H1 (cell line): ENCODE data around the gene DAGLA. TPM values are rescaled to one million over a fixed set of nuclear protein-coding genes. Genes with fewer than 3 reads are reported as not detected.

Experiments used
- CTCF ChIA-PET: fragments of 300-600 bp; sonication (Branson Sonifier 250); formaldehyde crosslinking; loops from one replicate; lab custom pipeline; 2021; ENCODE audit not compliant: partially characterized antibody; lab: Charles Lee
- POLR2A ChIA-PET: fragments of 300-600 bp; sonication (Branson Sonifier 250); formaldehyde crosslinking; loops from one replicate; lab custom pipeline; 2021; ENCODE audit warnings: inconsistent platforms; ENCODE audit not compliant: partially characterized antibody; lab: Charles Lee
- DNase-seq, 2 experiments: peaks; one replicate each; pipeline versions ENCODE4 v3.0.0 to v3.0.0-alpha.2; 2010 to 2022; ENCODE audit warnings: low spot score in 2 of 2, low read depth in 1 of 2, mixed read lengths in 1 of 2
- FAIRE-seq: peaks from 2 replicates; lab custom pipeline; 2011; peaks lifted over from hg19 to GRCh38; lab: Jason Lieb, UNC
- H2AFZ ChIP-seq: 2 replicates; pipeline ENCODE4 v1.8.1; 2012; ENCODE audit warnings: low read length, inconsistent platforms
- H2AK5ac ChIP-seq: 2 replicates; pipeline ENCODE4 v1.6.1; 2013; ENCODE audit warnings: low read depth, low read length
- H2BK120ac ChIP-seq: replicated peaks from 2 replicates; pipeline ENCODE3; 2013; ENCODE audit warnings: low read depth, low read length, inconsistent platforms
- H2BK12ac ChIP-seq: 2 replicates; pipeline ENCODE4 v1.6.1; 2013; ENCODE audit warnings: low read depth, low read length
- H2BK15ac ChIP-seq: 2 replicates; pipeline ENCODE4 v1.6.1; 2013; ENCODE audit warnings: low read length
- H2BK20ac ChIP-seq: 2 replicates; pipeline ENCODE4 v1.6.1; 2013; ENCODE audit warnings: low read length
- H2BK5ac ChIP-seq: 2 replicates; pipeline ENCODE4 v1.6.1; 2013; ENCODE audit warnings: low read depth, low read length
- H3K14ac ChIP-seq: 2 replicates; pipeline ENCODE4 v1.6.1; 2013; ENCODE audit warnings: inconsistent platforms; ENCODE audit not compliant: insufficient read length
- H3K18ac ChIP-seq: 2 replicates; pipeline ENCODE4 v1.6.1; 2013; ENCODE audit warnings: low read length; ENCODE audit errors: extremely low read depth
- H3K23ac ChIP-seq: 2 replicates; pipeline ENCODE4 v1.6.1; 2013; ENCODE audit warnings: inconsistent platforms; ENCODE audit not compliant: insufficient read length
- H3K23me2 ChIP-seq: 2 replicates; pipeline ENCODE4 v1.6.1; 2013; ENCODE audit warnings: low read depth, low read length
- H3K27ac ChIP-seq: 2 replicates; pipeline ENCODE4 v1.6.1; 2011; ENCODE audit warnings: low read depth, low read length, inconsistent platforms
- H3K27me3 ChIP-seq, 4 experiments: replicated peaks in 1 of 4; 1 replicate in 1 of 4; 2 replicates in 3 of 4; pipeline versions ENCODE4 v1.6.1 to v1.8.1; 2011 to 2013; ENCODE audit warnings: low read length in 3 of 4, mild to moderate bottlenecking in 3 of 4, inconsistent platforms in 2 of 4, mixed read lengths in 2 of 4, moderate library complexity in 1 of 4; ENCODE audit not compliant: control insufficient read depth in 3 of 4, insufficient read depth in 3 of 4; ENCODE audit errors: extremely low read depth in 1 of 4
- H3K36me3 ChIP-seq, 4 experiments: 2 replicates each; pipeline versions ENCODE4 v1.6.1 to v1.8.1; 2011 to 2013; ENCODE audit warnings: mild to moderate bottlenecking in 4 of 4, low read length in 3 of 4, moderate library complexity in 2 of 4, control low read depth in 1 of 4, inconsistent platforms in 1 of 4; ENCODE audit not compliant: insufficient read depth in 4 of 4, control insufficient read depth in 2 of 4
- H3K4ac ChIP-seq: replicated peaks from 2 replicates; pipeline ENCODE3; 2013; ENCODE audit warnings: low read length, low read depth, mixed read lengths, inconsistent platforms; ENCODE audit not compliant: insufficient read length
- H3K4me1 ChIP-seq, 4 experiments: replicated peaks in 1 of 4; 1 replicate in 1 of 4; 2 replicates in 3 of 4; pipeline versions ENCODE4 v1.6.1 to v1.8.1; 2011 to 2013; ENCODE audit warnings: low read length in 3 of 4, inconsistent platforms in 2 of 4, mixed read lengths in 1 of 4; ENCODE audit not compliant: insufficient read depth in 4 of 4, control insufficient read depth in 3 of 4
- H3K4me2 ChIP-seq, 2 experiments: 2 replicates each; pipeline versions ENCODE4 v1.6.1 to v1.8.1; 2011 to 2013; ENCODE audit warnings: low read depth in 2 of 2, low read length in 2 of 2, control low read depth in 1 of 2, inconsistent platforms in 1 of 2, mild to moderate bottlenecking in 1 of 2; ENCODE audit not compliant: insufficient read depth in 1 of 2
- H3K4me3 ChIP-seq, 4 experiments: fragments of 200-600, 300-600 bp in 1 of 4; sonication (generic), shearing (Covaris generic), sonication (Bioruptor Twin) in 1 of 4; 2 replicates each; pipeline versions ENCODE4 v1.5.1 to v1.8.1; 2011 to 2016; ENCODE audit warnings: low read length in 4 of 4, low read depth in 3 of 4, control low read depth in 2 of 4, inconsistent platforms in 2 of 4, mild to moderate bottlenecking in 2 of 4, mixed read lengths in 1 of 4, moderate library complexity in 1 of 4; ENCODE audit not compliant: insufficient read depth in 2 of 4; ENCODE audit errors: extremely low read depth in 1 of 4
- H3K56ac ChIP-seq: replicated peaks from 2 replicates; pipeline ENCODE3; 2013; ENCODE audit warnings: low read depth, mild to moderate bottlenecking, mixed read lengths, low read length, inconsistent platforms; ENCODE audit not compliant: insufficient read length
- H3K79me1 ChIP-seq: 2 replicates; pipeline ENCODE4 v1.6.1; 2013; ENCODE audit warnings: low read depth, low read length, control low read depth
- H3K79me2 ChIP-seq, 2 experiments: 2 replicates each; pipeline versions ENCODE4 v1.6.1 to v1.8.1; 2012 to 2013; ENCODE audit warnings: low read length in 2 of 2, mild to moderate bottlenecking in 2 of 2, inconsistent platforms in 1 of 2; ENCODE audit not compliant: insufficient read depth in 2 of 2, control insufficient read depth in 1 of 2
- H3K9ac ChIP-seq, 4 experiments: replicated peaks in 1 of 4; 1 replicate in 1 of 4; 2 replicates in 3 of 4; pipeline versions ENCODE4 v1.6.1 to v1.8.1; 2011 to 2013; ENCODE audit warnings: low read depth in 3 of 4, low read length in 3 of 4, control low read depth in 2 of 4, mild to moderate bottlenecking in 2 of 4, moderate library complexity in 2 of 4, inconsistent platforms in 1 of 4; ENCODE audit errors: extremely low read depth in 1 of 4
- H3K9me3 ChIP-seq, 2 experiments: 2 replicates each; pipeline versions ENCODE4 v1.6.1 to v1.8.1; 2012 to 2013; ENCODE audit warnings: mild to moderate bottlenecking in 2 of 2, moderate library complexity in 2 of 2, control low read depth in 1 of 2, inconsistent platforms in 1 of 2, low read depth in 1 of 2, low read length in 1 of 2, mixed read lengths in 1 of 2; ENCODE audit not compliant: insufficient read depth in 2 of 2
- H4K20me1 ChIP-seq, 2 experiments: replicated peaks in 1 of 2; 2 replicates each; pipeline versions ENCODE3 to v1.8.1; 2011 to 2013; ENCODE audit warnings: inconsistent platforms in 2 of 2, low read length in 2 of 2, mild to moderate bottlenecking in 1 of 2; ENCODE audit not compliant: insufficient read depth in 2 of 2, control insufficient read depth in 1 of 2
- H4K5ac ChIP-seq: 2 replicates; pipeline ENCODE4 v1.6.1; 2013; ENCODE audit warnings: low read length, low read depth, mixed read lengths, inconsistent platforms; ENCODE audit not compliant: insufficient read length
- H4K8ac ChIP-seq: 2 replicates; pipeline ENCODE4 v1.8.0; 2013; ENCODE audit warnings: mild to moderate bottlenecking, moderate library complexity, low read length, inconsistent platforms; ENCODE audit not compliant: insufficient read depth; ENCODE audit errors: extremely low read depth
- H4K91ac ChIP-seq: replicated peaks from 2 replicates; pipeline ENCODE3; 2013; ENCODE audit warnings: low read length, mixed read lengths, inconsistent platforms; ENCODE audit not compliant: insufficient read length
- CEBPB ChIP-seq: IDR thresholded peaks from 2 replicates; pipeline ENCODE4 v1.6.1; 2012; ENCODE audit warnings: low read depth, low read length
- E2F6 ChIP-seq: IDR thresholded peaks from 2 replicates; pipeline ENCODE4 v1.6.1; 2012; ENCODE audit warnings: inconsistent platforms
- POLR2A ChIP-seq, 2 experiments: IDR thresholded peaks; 1 replicate in 1 of 2; 2 replicates in 1 of 2; pipeline ENCODE4 v1.6.1; 2011; ENCODE audit warnings: low read depth in 2 of 2, low read length in 2 of 2, mild to moderate bottlenecking in 2 of 2; ENCODE audit errors: control extremely low read depth in 1 of 2
- POU5F1 ChIP-seq: IDR thresholded peaks from 2 replicates; pipeline ENCODE4 v1.6.1; 2011; ENCODE audit warnings: low read depth, mild to moderate bottlenecking, low read length, moderate library complexity
- RNF2 ChIP-seq: fragments of 200-900, 300-1000 bp; sonication (generic); IDR thresholded peaks from 2 replicates; pipeline ENCODE4 v1.7.1; 2016; ENCODE audit warnings: borderline replicate concordance, low read depth, mild to moderate bottlenecking, antibody characterized with exemption, low read length; ENCODE audit not compliant: poor library complexity, severe bottlenecking; ENCODE audit errors: missing control alignments
- SUZ12 ChIP-seq: fragments of 200-600 bp; sonication (generic); IDR thresholded peaks from 2 replicates; pipeline ENCODE4 v1.6.1; 2012; ENCODE audit warnings: mild to moderate bottlenecking, inconsistent platforms, low read length, moderate library complexity, mixed read lengths
- TAF7 ChIP-seq: optimal IDR thresholded peaks from 2 replicates; pipeline ENCODE3; 2011; ENCODE audit warnings: low read depth, mild to moderate bottlenecking, inconsistent platforms, low read length, moderate library complexity, borderline replicate concordance
- TCF12 ChIP-seq: IDR thresholded peaks from 2 replicates; pipeline ENCODE4 v1.6.1; 2011; ENCODE audit warnings: low read depth, mild to moderate bottlenecking, low read length
- USF2 ChIP-seq: IDR thresholded peaks from 2 replicates; pipeline ENCODE4 v1.6.1; 2011; ENCODE audit warnings: low read length, improper control_type of control experiment
- WGBS, 2 experiments: shearing (Covaris generic) in 1 of 2; methylation state at CpG; one replicate each; pipeline versions ENCODE4 v1.1.6 to v1.1.7; 2013 to 2015; ENCODE audit warnings: low lambda C conversion rate in 2 of 2, mixed read lengths in 2 of 2, inconsistent platforms in 1 of 2, low coverage in 1 of 2, missing lambda C conversion rate in 1 of 2; ENCODE audit not compliant: insufficient replicate concordance in 2 of 2, insufficient coverage in 1 of 2, insufficient read length in 1 of 2; ENCODE audit errors: extremely low coverage in 1 of 2, missing lambda C conversion rate in 1 of 2; 5-methylcytosine and 5-hydroxymethylcytosine counted together
- polyA plus RNA-seq, 7 experiments: library from polyadenylated mRNA; depleted of rRNA in 3 of 7; stranded (reverse) in 5 of 7; unstranded in 2 of 7; fragments of >200 nt in 5 of 7; fragments of 200-250 nt in 2 of 7; gene quantifications; 1 replicate in 5 of 7; 2 replicates in 1 of 7; 4 replicates in 1 of 7; pipeline versions ENCODE4 v1.2.1 to v1.2.3, GENCODE V29; 2011 to 2013; ENCODE audit warnings: missing spikeins in 2 of 7, mixed read lengths in 2 of 7
- total RNA-seq: library from RNA; stranded (reverse); fragmentation: NEBNext Ultra II Directional; extraction: Animal tissue kit (Norgen Biotek cat#: 25700); gene quantifications from 2 replicates; pipeline ENCODE4 v1.2.1, GENCODE V29; 2021

DAGLA gene
- total and polyA plus RNA-seq, 2 of the 8 experiments (the other 6 are each of a cell fraction or from before 2014, with no cell fraction given): 3.6 to 6.6 TPM

GRCh38 chr11:61733120-61733978 lies 53.2 kb downstream of the DAGLA start:
- peak overlapping the region; percentile 62; the same call in 1 of the 2 replicates for H2BK5ac ChIP-seq
- no peak overlapping the region for H3K9ac ChIP-seq
- no peak overlapping the region for H4K5ac ChIP-seq
- H2AFZ ChIP-seq: no peak overlapping the region
- peaks cover 0 to 7% (median 0%) of the 10 kb centered on the region in 4 experiments; a peak in 2 of 8 replicates for H3K36me3 ChIP-seq
- H2BK20ac ChIP-seq: no peak overlapping the region
- H3K4me2 ChIP-seq: no peak overlapping the region
- H3K4me1 ChIP-seq: no peaks in the 10 kb centered on the region
- H3K4me3 ChIP-seq: no peak overlapping the region
- H3K18ac ChIP-seq: no peak overlapping the region
- H2AK5ac ChIP-seq: no peak overlapping the region
- FAIRE-seq (peak; percentile 77), DNase-seq (peak in 1 of 2 experiments; percentile 89)
- H3K4ac ChIP-seq: no peak overlapping the region
- ChIA-PET POLR2A (interaction anchor here (0.9 to 1.3 kb wide), 4 partner anchors 10 to 47 kb away, joined by 3 to 6 read pairs (median 4); no protein-coding TSS in a partner anchor), CTCF (interaction anchor here (0.6 to 10.9 kb wide), 42 partner anchors 8 to 258 kb away, joined by 3 to 127 read pairs (median 5); partner anchors contain the start of genes DAGLA and MYRF)
- WGBS, 2 experiments: 33% methylated on average over 13 of the region's 13 CpGs; no CpG with 5 or more reads in 1 of the 2 experiments
- no peak overlapping the region for H4K8ac ChIP-seq
- no peak overlapping the region; the same call in 1 of the 2 replicates for H2BK12ac ChIP-seq
- H4K20me1 ChIP-seq: peaks cover 0 to 6% of the 10 kb centered on the region in 2 experiments
- no peaks in the 10 kb centered on the region for H3K23me2 ChIP-seq
- H3K14ac ChIP-seq: no peak overlapping the region
- H2BK15ac ChIP-seq: 0 out of 2 replicates have a peak overlapping the region, but pooled peaks have one; percentile 90
- H2BK120ac ChIP-seq: no peak overlapping the region
- no peaks in the 10 kb centered on the region for H3K9me3 ChIP-seq
- H3K27me3 ChIP-seq: no peaks in the 10 kb centered on the region
- no peaks in the 10 kb centered on the region for H3K79me1 ChIP-seq
- no peaks in the 10 kb centered on the region for H3K79me2 ChIP-seq
- no peak overlapping the region for H4K91ac ChIP-seq
- H3K27ac ChIP-seq: no peak overlapping the region
- no peak overlapping the region for H3K23ac ChIP-seq
- H3K56ac ChIP-seq: no peak overlapping the region
- TF ChIP-seq USF2 (peak; percentile 96), POU5F1 (no peak), E2F6 (no peak), CEBPB (no peak), TAF7 (no peak), POLR2A (IDR thresholded peaks at IDR 0.05; ENCODE audit: control extremely low read depth in 1 of 2, low read depth in 2 of 2, low read length in 2 of 2) (no peak), SUZ12 (no peak), TCF12 (0 out of 2 replicates have a peak, but pooled peaks have one; percentile 41), RNF2 (no peak)
